ENCODE results near the gene LARP4B. TPM values are rescaled to one million over a fixed set of nuclear protein-coding genes. Genes with fewer than 3 reads are reported as not detected.

LARP4B gene
- total and polyA plus RNA-seq, 2 of the 13 experiments (the other 11 are each of a cell fraction or from before 2014, with no cell fraction given): 19.5 to 30.2 TPM

DNA sequence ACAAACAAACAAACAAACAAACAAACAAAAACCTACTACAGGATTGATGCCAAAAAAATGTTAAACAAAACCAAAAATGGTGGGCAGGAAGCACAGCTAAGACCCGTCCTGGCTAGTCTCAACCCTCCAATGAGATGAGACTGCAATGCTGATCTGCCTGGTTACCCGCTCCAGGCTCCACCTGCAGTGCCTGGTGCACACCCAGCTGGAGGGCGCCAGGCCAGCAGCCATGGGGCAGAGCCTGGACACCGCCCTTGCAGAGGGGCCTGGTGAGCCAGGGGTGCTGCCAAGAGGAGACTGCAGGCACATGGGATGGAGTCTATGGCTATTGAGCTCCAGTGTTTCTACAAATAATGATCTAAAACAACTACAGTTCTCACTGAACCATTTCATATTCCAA, 107.0 kb downstream of the LARP4B start:
- no peak for ATAC-seq
- Histone ChIP-seq H3K4me1 (ENCODE audit: insufficient read depth, low read length) (no peaks in the 10 kb centered on the region), H3K9ac (ENCODE audit: insufficient read depth, low read depth, low read length) (no peak overlapping the region), H2AFZ (ENCODE audit: low read length) (no peak overlapping the region), H3K9me3 (ENCODE audit: low read length) (no peaks in the 10 kb centered on the region), H3K27me3 (ENCODE audit: control insufficient read depth in 1 of 2, insufficient read depth in 2 of 2, low read length in 2 of 2) (no peaks in the 10 kb centered on the region), H3K4me2 (ENCODE audit: low read depth, low read length) (no peak overlapping the region), H3K4me3 (replicated peaks in 1 of 3; ENCODE audit: insufficient read depth in 1 of 3, low read depth in 2 of 3, low read length in 3 of 3) (no peak overlapping the region), H3K27ac (ENCODE audit: extremely low read length, insufficient read depth, low read length) (no peak overlapping the region), H3K79me2 (ENCODE audit: insufficient read depth, low read length) (no peaks in the 10 kb centered on the region), H4K20me1 (ENCODE audit: insufficient read depth, low read length) (no peaks in the 10 kb centered on the region), H3K36me3 (replicated peaks in 1 of 2; ENCODE audit: control insufficient read depth in 1 of 2, insufficient read depth in 2 of 2, low read length in 2 of 2) (peaks cover 54 to 94% of the 10 kb centered on the region in 2 experiments)
- ChIA-PET POLR2A (no interaction called here), CTCF (ENCODE audit: low intra/inter-chr PET ratio, low total read pairs) (no interaction called here)
- in situ Hi-C loops (cut with HindIII; ENCODE audit: extremely low pct_ligation_motif_present, low pct_unique_long_range_greater_than_20kb) (no loop called here), intact Hi-C loops (cut with micrococcal nuclease; ENCODE audit: unreplicated experiment) (no loop called here)
- FAIRE-seq: no peak
- BruUV-seq (replicated peaks): no TSS peak
- TF ChIP-seq ZSCAN25 (CRISPR knock-in tag; IDR thresholded peaks at IDR 0.05): no peak
- no peak for TF ChIP-seq ZNF761 (CRISPR knock-in tag; conservative IDR thresholded peaks at IDR 0.05)
- TF ChIP-seq HOXA5 (CRISPR knock-in tag; IDR thresholded peaks at IDR 0.05): no peak
- TF ChIP-seq, protein P1, sequence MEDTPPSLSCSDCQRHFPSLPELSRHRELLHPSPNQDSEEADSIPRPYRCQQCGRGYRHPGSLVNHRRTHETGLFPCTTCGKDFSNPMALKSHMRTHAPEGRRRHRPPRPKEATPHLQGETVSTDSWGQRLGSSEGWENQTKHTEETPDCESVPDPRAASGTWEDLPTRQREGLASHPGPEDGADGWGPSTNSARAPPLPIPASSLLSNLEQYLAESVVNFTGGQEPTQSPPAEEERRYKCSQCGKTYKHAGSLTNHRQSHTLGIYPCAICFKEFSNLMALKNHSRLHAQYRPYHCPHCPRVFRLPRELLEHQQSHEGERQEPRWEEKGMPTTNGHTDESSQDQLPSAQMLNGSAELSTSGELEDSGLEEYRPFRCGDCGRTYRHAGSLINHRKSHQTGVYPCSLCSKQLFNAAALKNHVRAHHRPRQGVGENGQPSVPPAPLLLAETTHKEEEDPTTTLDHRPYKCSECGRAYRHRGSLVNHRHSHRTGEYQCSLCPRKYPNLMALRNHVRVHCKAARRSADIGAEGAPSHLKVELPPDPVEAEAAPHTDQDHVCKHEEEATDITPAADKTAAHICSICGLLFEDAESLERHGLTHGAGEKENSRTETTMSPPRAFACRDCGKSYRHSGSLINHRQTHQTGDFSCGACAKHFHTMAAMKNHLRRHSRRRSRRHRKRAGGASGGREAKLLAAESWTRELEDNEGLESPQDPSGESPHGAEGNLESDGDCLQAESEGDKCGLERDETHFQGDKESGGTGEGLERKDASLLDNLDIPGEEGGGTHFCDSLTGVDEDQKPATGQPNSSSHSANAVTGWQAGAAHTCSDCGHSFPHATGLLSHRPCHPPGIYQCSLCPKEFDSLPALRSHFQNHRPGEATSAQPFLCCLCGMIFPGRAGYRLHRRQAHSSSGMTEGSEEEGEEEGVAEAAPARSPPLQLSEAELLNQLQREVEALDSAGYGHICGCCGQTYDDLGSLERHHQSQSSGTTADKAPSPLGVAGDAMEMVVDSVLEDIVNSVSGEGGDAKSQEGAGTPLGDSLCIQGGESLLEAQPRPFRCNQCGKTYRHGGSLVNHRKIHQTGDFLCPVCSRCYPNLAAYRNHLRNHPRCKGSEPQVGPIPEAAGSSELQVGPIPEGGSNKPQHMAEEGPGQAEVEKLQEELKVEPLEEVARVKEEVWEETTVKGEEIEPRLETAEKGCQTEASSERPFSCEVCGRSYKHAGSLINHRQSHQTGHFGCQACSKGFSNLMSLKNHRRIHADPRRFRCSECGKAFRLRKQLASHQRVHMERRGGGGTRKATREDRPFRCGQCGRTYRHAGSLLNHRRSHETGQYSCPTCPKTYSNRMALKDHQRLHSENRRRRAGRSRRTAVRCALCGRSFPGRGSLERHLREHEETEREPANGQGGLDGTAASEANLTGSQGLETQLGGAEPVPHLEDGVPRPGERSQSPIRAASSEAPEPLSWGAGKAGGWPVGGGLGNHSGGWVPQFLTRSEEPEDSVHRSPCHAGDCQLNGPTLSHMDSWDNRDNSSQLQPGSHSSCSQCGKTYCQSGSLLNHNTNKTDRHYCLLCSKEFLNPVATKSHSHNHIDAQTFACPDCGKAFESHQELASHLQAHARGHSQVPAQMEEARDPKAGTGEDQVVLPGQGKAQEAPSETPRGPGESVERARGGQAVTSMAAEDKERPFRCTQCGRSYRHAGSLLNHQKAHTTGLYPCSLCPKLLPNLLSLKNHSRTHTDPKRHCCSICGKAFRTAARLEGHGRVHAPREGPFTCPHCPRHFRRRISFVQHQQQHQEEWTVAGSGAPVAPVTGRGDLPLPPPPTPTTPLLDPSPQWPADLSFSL (CRISPR knock-in tag; IDR thresholded peaks at IDR 0.05): no peak
- no peak for TF ChIP-seq XRCC5 (optimal IDR thresholded peaks at IDR 0.05; ENCODE audit: low read length)
- no peak for TF ChIP-seq POGZ (CRISPR knock-in tag; IDR thresholded peaks at IDR 0.05)
- TF ChIP-seq, protein P2, sequence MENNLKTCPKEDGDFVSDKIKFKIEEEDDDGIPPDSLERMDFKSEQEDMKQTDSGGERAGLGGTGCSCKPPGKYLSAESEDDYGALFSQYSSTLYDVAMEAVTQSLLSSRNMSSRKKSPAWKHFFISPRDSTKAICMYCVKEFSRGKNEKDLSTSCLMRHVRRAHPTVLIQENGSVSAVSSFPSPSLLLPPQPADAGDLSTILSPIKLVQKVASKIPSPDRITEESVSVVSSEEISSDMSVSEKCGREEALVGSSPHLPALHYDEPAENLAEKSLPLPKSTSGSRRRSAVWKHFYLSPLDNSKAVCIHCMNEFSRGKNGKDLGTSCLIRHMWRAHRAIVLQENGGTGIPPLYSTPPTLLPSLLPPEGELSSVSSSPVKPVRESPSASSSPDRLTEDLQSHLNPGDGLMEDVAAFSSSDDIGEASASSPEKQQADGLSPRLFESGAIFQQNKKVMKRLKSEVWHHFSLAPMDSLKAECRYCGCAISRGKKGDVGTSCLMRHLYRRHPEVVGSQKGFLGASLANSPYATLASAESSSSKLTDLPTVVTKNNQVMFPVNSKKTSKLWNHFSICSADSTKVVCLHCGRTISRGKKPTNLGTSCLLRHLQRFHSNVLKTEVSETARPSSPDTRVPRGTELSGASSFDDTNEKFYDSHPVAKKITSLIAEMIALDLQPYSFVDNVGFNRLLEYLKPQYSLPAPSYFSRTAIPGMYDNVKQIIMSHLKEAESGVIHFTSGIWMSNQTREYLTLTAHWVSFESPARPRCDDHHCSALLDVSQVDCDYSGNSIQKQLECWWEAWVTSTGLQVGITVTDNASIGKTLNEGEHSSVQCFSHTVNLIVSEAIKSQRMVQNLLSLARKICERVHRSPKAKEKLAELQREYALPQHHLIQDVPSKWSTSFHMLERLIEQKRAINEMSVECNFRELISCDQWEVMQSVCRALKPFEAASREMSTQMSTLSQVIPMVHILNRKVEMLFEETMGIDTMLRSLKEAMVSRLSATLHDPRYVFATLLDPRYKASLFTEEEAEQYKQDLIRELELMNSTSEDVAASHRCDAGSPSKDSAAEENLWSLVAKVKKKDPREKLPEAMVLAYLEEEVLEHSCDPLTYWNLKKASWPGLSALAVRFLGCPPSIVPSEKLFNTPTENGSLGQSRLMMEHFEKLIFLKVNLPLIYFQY (CRISPR knock-in tag; IDR thresholded peaks at IDR 0.05; ENCODE audit: borderline replicate concordance): no peak
- TF ChIP-seq, protein P3, sequence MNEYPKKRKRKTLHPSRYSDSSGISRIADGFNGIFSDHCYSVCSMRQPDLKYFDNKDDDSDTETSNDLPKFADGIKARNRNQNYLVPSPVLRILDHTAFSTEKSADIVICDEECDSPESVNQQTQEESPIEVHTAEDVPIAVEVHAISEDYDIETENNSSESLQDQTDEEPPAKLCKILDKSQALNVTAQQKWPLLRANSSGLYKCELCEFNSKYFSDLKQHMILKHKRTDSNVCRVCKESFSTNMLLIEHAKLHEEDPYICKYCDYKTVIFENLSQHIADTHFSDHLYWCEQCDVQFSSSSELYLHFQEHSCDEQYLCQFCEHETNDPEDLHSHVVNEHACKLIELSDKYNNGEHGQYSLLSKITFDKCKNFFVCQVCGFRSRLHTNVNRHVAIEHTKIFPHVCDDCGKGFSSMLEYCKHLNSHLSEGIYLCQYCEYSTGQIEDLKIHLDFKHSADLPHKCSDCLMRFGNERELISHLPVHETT (CRISPR knock-in tag; conservative IDR thresholded peaks at IDR 0.05): no peak
- TF ChIP-seq WIZ (CRISPR knock-in tag; IDR thresholded peaks at IDR 0.05): no peak
- WGBS (ENCODE audit: low lambda C conversion rate): 90% methylated on average over 2 of the region's 4 CpGs
- no peak for DNase-seq (ENCODE audit: low spot score)
